Thoracic aorta (tissue), 2 donors: ENCODE measurements around the gene HKDC1. TPM values are rescaled to one million over a fixed set of nuclear protein-coding genes. Genes with fewer than 3 reads are reported as not detected.

Experiments used
- ATAC-seq: fragments of 150-250 bp; one replicate; pipeline ENCODE4 v1.8.0; 2017; ENCODE audit warnings: low read depth; ENCODE audit not compliant: insufficient number of reproducible peaks, low FRiP score
- DNase-seq: peaks from one replicate; pipeline ENCODE4 v3.0.0-alpha.2; 2020; ENCODE audit warnings: low spot score
- H3K27ac ChIP-seq, 2 donors: fragments of 200-600 bp; sonication (generic); 1 replicate in 1 of 2; 2 replicates in 1 of 2; pipeline ENCODE4 v1.5.1; 2016; ENCODE audit warnings: mild to moderate bottlenecking in 2 of 2, moderate library complexity in 2 of 2
- H3K27me3 ChIP-seq: fragments of 200-600 bp; sonication (generic); replicated peaks from 2 replicates; pipeline ENCODE4 v1.6.0; 2016; ENCODE audit warnings: mild to moderate bottlenecking; ENCODE audit not compliant: insufficient read depth
- H3K36me3 ChIP-seq: fragments of 200-600 bp; sonication (generic); one replicate; pipeline ENCODE4 v1.5.1; 2016
- H3K4me1 ChIP-seq, 2 donors: fragments of 200-600 bp; sonication (generic); 1 replicate in 1 of 2; 2 replicates in 1 of 2; pipeline versions ENCODE4 v1.5.1 to v1.6.0; 2016; ENCODE audit warnings: low read depth in 2 of 2, mild to moderate bottlenecking in 1 of 2; ENCODE audit not compliant: control insufficient read depth in 1 of 2
- H3K4me3 ChIP-seq: fragments of 200-600 bp; sonication (generic); 2 replicates; pipeline ENCODE4 v1.5.1; 2016; ENCODE audit warnings: mild to moderate bottlenecking
- H3K9me3 ChIP-seq: fragments of 200-600 bp; sonication (generic); 2 replicates; pipeline ENCODE4 v1.5.1; 2016
- total RNA-seq, 2 donors: library from RNA; depleted of rRNA; stranded (reverse); fragments of >200 nt; gene quantifications; one replicate each; pipeline versions ENCODE4 v1.1.0 to v1.2.3, GENCODE V29; 2016
- TF ChIP-seq, protein P1 (sequence below): fragments of 200-600 bp; sonication (generic); IDR thresholded peaks from one replicate; pipeline ENCODE4 v1.5.1; 2019; ENCODE audit warnings: antibody characterized with exemption

Gene HKDC1
- total RNA-seq, 2 donors from 2014 or later = 0.14 TPM; not detected in 1

DNA sequence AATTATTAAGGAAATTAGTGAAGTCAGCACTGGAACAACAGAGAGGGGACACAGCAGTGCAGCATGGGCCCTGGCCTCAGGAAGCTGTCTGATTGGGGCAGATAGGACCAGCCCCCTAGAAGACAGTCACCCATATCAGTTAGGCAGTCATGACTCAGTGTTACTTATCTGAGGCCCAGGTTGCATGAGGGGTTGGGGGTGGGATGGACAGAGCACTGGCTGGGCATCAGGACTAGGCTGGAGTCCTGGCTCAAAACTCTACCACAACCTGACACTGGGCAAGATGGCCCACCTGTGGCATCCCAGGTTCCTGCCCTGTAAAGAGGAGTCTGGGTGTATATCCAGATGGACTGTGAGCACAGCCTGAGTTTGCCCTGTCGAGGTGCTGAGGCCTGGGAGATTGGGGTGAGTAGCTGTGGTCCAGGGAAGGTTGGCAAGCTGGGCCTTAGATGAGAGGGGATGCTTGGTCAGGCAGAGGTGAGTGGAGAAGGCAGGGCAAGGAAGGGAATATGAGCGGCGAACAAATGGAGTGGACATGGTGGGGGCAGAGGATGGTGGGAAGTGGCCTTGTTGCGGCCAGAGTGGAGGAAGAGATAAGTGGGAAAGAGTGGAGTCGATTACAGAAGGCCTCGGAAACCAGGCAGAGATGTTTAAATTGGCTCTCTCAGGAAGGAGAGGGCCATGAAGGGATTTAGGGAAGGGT lies 95.6 kb downstream of the HKDC1 start:
- no peak for ATAC-seq
- TF ChIP-seq, protein P1, sequence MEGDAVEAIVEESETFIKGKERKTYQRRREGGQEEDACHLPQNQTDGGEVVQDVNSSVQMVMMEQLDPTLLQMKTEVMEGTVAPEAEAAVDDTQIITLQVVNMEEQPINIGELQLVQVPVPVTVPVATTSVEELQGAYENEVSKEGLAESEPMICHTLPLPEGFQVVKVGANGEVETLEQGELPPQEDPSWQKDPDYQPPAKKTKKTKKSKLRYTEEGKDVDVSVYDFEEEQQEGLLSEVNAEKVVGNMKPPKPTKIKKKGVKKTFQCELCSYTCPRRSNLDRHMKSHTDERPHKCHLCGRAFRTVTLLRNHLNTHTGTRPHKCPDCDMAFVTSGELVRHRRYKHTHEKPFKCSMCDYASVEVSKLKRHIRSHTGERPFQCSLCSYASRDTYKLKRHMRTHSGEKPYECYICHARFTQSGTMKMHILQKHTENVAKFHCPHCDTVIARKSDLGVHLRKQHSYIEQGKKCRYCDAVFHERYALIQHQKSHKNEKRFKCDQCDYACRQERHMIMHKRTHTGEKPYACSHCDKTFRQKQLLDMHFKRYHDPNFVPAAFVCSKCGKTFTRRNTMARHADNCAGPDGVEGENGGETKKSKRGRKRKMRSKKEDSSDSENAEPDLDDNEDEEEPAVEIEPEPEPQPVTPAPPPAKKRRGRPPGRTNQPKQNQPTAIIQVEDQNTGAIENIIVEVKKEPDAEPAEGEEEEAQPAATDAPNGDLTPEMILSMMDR = no peak
- no peak for DNase-seq
- peaks cover 9 to 15% of the 10 kb centered on the region in 2 donors for H3K4me1 ChIP-seq
- H3K4me3 ChIP-seq = no peak overlapping the region
- H3K36me3 ChIP-seq = no peaks in the 10 kb centered on the region
- H3K27me3 ChIP-seq = no peaks in the 10 kb centered on the region
- H3K27ac ChIP-seq = no peak overlapping the region
- H3K9me3 ChIP-seq = no peaks in the 10 kb centered on the region

DNA sequence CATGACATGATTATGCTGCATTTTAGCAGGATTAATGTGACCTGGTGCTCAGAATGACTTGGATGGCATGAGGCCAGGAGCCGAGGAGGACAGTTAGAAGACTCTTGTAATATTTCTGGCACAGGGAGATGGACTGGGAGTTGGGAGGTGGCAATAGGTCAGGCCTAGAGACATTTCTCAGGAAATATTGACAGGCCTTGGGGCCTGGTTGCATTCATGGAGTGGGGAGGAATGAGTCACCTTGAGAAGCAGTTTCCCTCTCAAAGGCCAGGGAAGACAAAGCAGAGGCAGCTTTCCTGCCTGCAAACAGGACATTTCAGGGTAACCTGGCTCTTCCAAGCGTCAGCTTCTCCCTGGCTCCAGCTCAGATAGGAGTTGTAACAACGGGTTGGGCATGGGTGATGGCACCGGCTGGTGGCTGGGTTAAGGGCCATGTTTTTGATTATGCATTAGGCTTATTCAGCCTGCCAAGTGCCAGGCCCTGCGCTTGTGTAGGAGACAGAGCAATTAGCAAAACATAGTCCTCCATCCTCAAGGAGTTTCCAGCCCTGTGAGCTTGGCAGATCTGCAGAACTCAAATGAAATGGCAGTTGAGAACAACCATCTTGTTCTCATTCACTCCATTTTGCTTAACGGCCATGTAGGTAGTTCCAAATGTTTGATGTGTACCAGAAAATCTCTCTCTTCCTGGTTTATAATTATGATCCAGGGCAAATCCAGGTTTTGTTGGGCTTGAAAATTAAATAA lies 96.4 kb downstream of the HKDC1 start:
- no peaks in the 10 kb centered on the region for H3K9me3 ChIP-seq
- H3K4me1 ChIP-seq = peaks cover 16 to 22% of the 10 kb centered on the region in 2 donors
- TF ChIP-seq, protein P1 = no peak
- no peak overlapping the region for H3K27ac ChIP-seq
- H3K27me3 ChIP-seq = no peaks in the 10 kb centered on the region
- H3K36me3 ChIP-seq = no peaks in the 10 kb centered on the region
- ATAC-seq = no peak
- no peak for DNase-seq
- H3K4me3 ChIP-seq = no peak overlapping the region

Other genes starting within 250 kb of the HKDC1 start
- gene KIFBP, start 231.5 kb upstream of the HKDC1 start, total RNA-seq = 10 to 100 TPM; 31.3 to 45.1 TPM
- gene SRGN, start 132.2 kb upstream of the HKDC1 start, total RNA-seq = 100 to 1,000 TPM; 200 to 227 TPM
- gene VPS26A, start 96.2 kb upstream of the HKDC1 start, total RNA-seq = 10 to 100 TPM; 29.5 to 46.3 TPM
- 10 to 100 TPM; 30.7 to 55.1 TPM for gene SUPV3L1, start 40.1 kb upstream of the HKDC1 start, total RNA-seq
- 100 to 1,000 TPM; 150 to 158 TPM for gene HK1, start 58.2 kb downstream of the HKDC1 start, total RNA-seq
- under 1 TPM in 1 of 2 donors, not detected in 1; 0.27 TPM for gene TACR2, start 196.6 kb downstream of the HKDC1 start, total RNA-seq
- 1 to 10 TPM; 4.7 to 9.9 TPM for gene TSPAN15, start 231.1 kb downstream of the HKDC1 start, total RNA-seq